MM.1S (cell line): ENCODE measurements around the gene SLC19A3.
"Not testable (repeated sequence)": the region's sequence is repeated elsewhere in the genome, so short reads cannot be mapped to it uniquely, and the experiment has no call there.

ENCODE experiments used
- DNase-seq: peaks from one replicate; pipeline ENCODE4 v3.0.0-alpha.2; 2015
- H2AFZ ChIP-seq: fragments of 300-600 bp; sonication (generic); 2 replicates; pipeline ENCODE4 v1.6.0; 2016; ENCODE audit warnings: antibody characterized with exemption, low read length
- H3F3A ChIP-seq: fragments of 300-600 bp; sonication (generic); 2 replicates; pipeline ENCODE4 v1.6.1; 2016; ENCODE audit warnings: mild to moderate bottlenecking, antibody characterized with exemption, low read length, moderate library complexity, mixed read lengths; ENCODE audit not compliant: insufficient read depth
- H3K27ac ChIP-seq: fragments of 300-600 bp; sonication (generic); 2 replicates; pipeline ENCODE4 v1.5.1; 2016; ENCODE audit warnings: mild to moderate bottlenecking, low read length
- H3K27me3 ChIP-seq: fragments of 300-600 bp; sonication (generic); replicated peaks from 2 replicates; pipeline ENCODE4 v1.6.0; 2016; ENCODE audit warnings: low read length; ENCODE audit not compliant: insufficient read depth
- H3K36me3 ChIP-seq: fragments of 300-600 bp; sonication (generic); replicated peaks from 2 replicates; pipeline ENCODE4 v1.6.1; 2016; ENCODE audit warnings: mild to moderate bottlenecking, low read length, mixed read lengths; ENCODE audit not compliant: insufficient read depth
- H3K4me1 ChIP-seq: fragments of 300-600 bp; sonication (generic); 2 replicates; pipeline ENCODE4 v1.6.1; 2016; ENCODE audit warnings: low read length, mixed read lengths
- H3K4me2 ChIP-seq: fragments of 300-600 bp; sonication (generic); 2 replicates; pipeline ENCODE4 v1.6.0; 2016; ENCODE audit warnings: low read depth, low read length
- H3K4me3 ChIP-seq: fragments of 300-600 bp; sonication (generic); 2 replicates; pipeline ENCODE4 v1.5.1; 2016; ENCODE audit warnings: low read length, mixed read lengths
- H3K79me2 ChIP-seq: fragments of 300-600 bp; sonication (generic); 2 replicates; pipeline ENCODE4 v1.6.1; 2016; ENCODE audit warnings: mixed run types, low read length, mixed read lengths
- H3K9ac ChIP-seq: fragments of 300-600 bp; sonication (generic); 2 replicates; pipeline ENCODE4 v1.6.1; 2016; ENCODE audit warnings: low read length, mixed read lengths
- H3K9me2 ChIP-seq: fragments of 300-600 bp; sonication (generic); replicated peaks from 2 replicates; pipeline ENCODE4 v1.6.1; 2016; ENCODE audit warnings: mild to moderate bottlenecking, low read length, mixed read lengths; ENCODE audit not compliant: insufficient read depth
- H3K9me3 ChIP-seq: fragments of 300-600 bp; sonication (generic); replicated peaks from 2 replicates; pipeline ENCODE4 v1.6.1; 2016; ENCODE audit warnings: mild to moderate bottlenecking, low read length, mixed read lengths; ENCODE audit not compliant: insufficient read depth
- H4K20me1 ChIP-seq: fragments of 300-600 bp; sonication (generic); 2 replicates; pipeline ENCODE4 v1.6.1; 2016; ENCODE audit warnings: mild to moderate bottlenecking, low read length, moderate library complexity, mixed read lengths; ENCODE audit not compliant: insufficient read depth
- CTCF ChIP-seq: fragments of 300-600 bp; sonication (generic); IDR thresholded peaks from 2 replicates; pipeline ENCODE4 v1.5.1; 2016; ENCODE audit warnings: antibody characterized with exemption, low read length, mixed read lengths
- EZH2 ChIP-seq: fragments of 300-600 bp; sonication (generic); optimal IDR thresholded peaks from 2 replicates; pipeline ENCODE3; 2017; ENCODE audit warnings: low read depth, mild to moderate bottlenecking, antibody characterized with exemption, low read length, mixed read lengths
- EZH2phosphoT487 ChIP-seq: fragments of 300-600 bp; sonication (generic); IDR thresholded peaks from 2 replicates; pipeline ENCODE4 v1.6.1; 2018; ENCODE audit warnings: antibody characterized with exemption, low read length

SLC19A3 gene

GRCh38 chr2:227671170-227671905 is 46.5 kb downstream of the SLC19A3 start:
- H3K27me3 ChIP-seq: no peaks in the 10 kb centered on the region
- no peak overlapping the region for H3K4me2 ChIP-seq
- no peak overlapping the region for H3K9ac ChIP-seq
- no peaks in the 10 kb centered on the region for H3K4me1 ChIP-seq
- H3K79me2 ChIP-seq: no peaks in the 10 kb centered on the region
- H3K27ac ChIP-seq: no peak overlapping the region
- no peaks in the 10 kb centered on the region for H3K9me2 ChIP-seq
- no peak for DNase-seq
- no peaks in the 10 kb centered on the region for H3K9me3 ChIP-seq
- no peaks in the 10 kb centered on the region for H3K36me3 ChIP-seq
- H2AFZ ChIP-seq: no peak overlapping the region
- H3K4me3 ChIP-seq: no peak overlapping the region
- no peaks in the 10 kb centered on the region for H4K20me1 ChIP-seq
- no peaks in the 10 kb centered on the region for H3F3A ChIP-seq
- TF ChIP-seq EZH2 (no peak), EZH2phosphoT487 (no peak), CTCF (no peak)

DNA sequence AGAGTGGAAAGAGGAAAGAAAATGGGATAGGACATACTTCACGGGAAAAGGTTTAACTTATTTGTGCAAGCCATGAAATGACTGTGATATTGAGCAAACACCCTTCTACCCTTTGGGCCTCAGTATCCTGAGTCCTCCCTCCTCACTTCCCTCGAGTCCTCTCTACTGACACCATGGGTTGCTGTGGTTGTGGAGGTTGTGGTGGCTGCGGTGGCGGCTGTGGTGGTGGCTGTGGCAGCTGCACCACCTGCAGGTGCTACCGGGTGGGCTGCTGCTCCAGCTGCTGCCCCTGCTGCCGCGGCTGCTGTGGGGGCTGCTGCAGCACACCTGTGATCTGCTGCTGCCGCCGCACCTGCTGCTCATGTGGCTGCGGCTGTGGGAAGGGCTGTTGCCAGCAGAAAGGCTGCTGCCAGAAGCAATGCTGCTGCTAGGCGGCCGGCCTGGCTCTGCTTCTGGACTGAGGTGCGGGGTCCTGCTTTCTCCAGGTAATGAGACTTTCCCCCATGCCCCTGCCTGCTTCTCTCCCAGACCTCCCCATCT is 51.1 kb downstream of the SLC19A3 start, which contains the start of gene SCYGR5:
SCYGR5 (plus strand) TSS at position 174 of the 540 bp plus-strand sequence; CDS start at position 174, 0 bp downstream.
- not testable (repeated sequence) for H3K79me2 ChIP-seq, H3F3A ChIP-seq, DNase-seq, H3K4me2 ChIP-seq, H4K20me1 ChIP-seq, H2AFZ ChIP-seq, H3K4me3 ChIP-seq, H3K27ac ChIP-seq, H3K9me2 ChIP-seq, H3K4me1 ChIP-seq, H3K9ac ChIP-seq, H3K27me3 ChIP-seq, H3K36me3 ChIP-seq, H3K9me3 ChIP-seq

- no peaks in the 10 kb centered on the region for H3K9me3 ChIP-seq
- no peak overlapping the region for H2AFZ ChIP-seq
- H3K4me1 ChIP-seq: no peaks in the 10 kb centered on the region
- H3K27ac ChIP-seq: no peak overlapping the region
- H3K4me3 ChIP-seq: no peak overlapping the region
- DNase-seq: no peak
- H3K9me2 ChIP-seq: no peaks in the 10 kb centered on the region
- H3K36me3 ChIP-seq: no peaks in the 10 kb centered on the region
- no peaks in the 10 kb centered on the region for H4K20me1 ChIP-seq
- no peak overlapping the region for H3K9ac ChIP-seq
- H3F3A ChIP-seq: no peaks in the 10 kb centered on the region
- TF ChIP-seq CTCF (no peak), EZH2 (no peak), EZH2phosphoT487 (no peak)
- H3K4me2 ChIP-seq: no peak overlapping the region
- H3K27me3 ChIP-seq: no peaks in the 10 kb centered on the region
- no peaks in the 10 kb centered on the region for H3K79me2 ChIP-seq
Measured at GRCh38 chr2:227665189-227665940, 52.5 kb downstream of the SLC19A3 start.
